ENCODE measurements around the gene C7orf33. TPM values are rescaled to one million over a fixed set of nuclear protein-coding genes. Genes with fewer than 3 reads are reported as not detected.

The C7orf33 gene
- total and polyA plus RNA-seq, 9 of the 15 experiments (the other 6 are each of a cell fraction or from before 2014, with no cell fraction given): 0.04 TPM; not detected in 8

DNA sequence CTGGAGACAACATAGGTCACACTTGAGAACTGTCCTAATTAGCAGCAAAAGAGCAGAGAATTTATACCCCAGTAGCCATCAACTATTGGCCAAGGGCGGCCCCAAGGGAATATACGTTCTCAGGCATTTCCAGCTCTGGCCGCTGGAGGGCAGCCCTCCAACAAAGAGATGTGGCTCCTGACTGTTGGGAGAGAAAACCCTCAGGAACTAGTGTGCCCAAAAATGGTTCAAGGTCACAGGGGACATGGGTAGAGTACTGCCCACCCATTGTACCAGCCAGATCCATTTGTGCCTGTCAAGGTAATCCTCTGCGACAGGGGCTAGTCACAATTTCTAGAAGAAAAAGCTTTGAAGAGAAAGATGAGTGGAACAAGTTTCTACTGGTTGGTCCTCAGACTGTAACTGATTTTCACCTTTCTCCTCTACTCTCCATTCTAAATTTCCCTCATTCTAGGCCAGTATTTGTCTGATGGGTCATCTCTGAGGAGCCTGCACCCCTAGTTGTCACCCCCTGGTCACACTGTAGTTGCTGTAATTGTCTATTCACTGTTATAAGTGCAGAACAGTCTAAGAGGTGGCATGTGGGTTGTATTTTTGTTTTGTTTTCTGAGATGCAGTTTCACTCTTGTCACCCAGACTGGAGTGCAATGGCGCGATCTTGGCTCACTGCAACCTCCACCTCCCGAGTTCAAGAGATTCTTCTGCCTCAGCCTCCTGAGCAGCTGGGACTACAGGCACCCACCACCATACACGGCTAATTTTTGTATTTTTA, 14.7 kb upstream of the C7orf33 start (continued):
- no peak for TF ChIP-seq SMAD4 (CRISPR knock-in tag; conservative IDR thresholded peaks at IDR 0.05)
- TF ChIP-seq ATF7 (IDR thresholded peaks at IDR 0.05): peak; percentile 19; the same call in 1 of the 2 replicates
- TF ChIP-seq ZKSCAN1 (IDR thresholded peaks at IDR 0.05; ENCODE audit: low read depth, low read length): 0 out of 2 replicates have a peak, but pooled peaks have one; percentile 23
- TF ChIP-seq ZNF197 (CRISPR knock-in tag; IDR thresholded peaks at IDR 0.05; ENCODE audit: low read depth): no peak
- TF ChIP-seq ZNF311 (CRISPR knock-in tag; IDR thresholded peaks at IDR 0.05): no peak
- no peak for TF ChIP-seq EWSR1 (IDR thresholded peaks at IDR 0.05; ENCODE audit: borderline replicate concordance, low read depth, partially characterized antibody)
- TF ChIP-seq, protein P1, sequence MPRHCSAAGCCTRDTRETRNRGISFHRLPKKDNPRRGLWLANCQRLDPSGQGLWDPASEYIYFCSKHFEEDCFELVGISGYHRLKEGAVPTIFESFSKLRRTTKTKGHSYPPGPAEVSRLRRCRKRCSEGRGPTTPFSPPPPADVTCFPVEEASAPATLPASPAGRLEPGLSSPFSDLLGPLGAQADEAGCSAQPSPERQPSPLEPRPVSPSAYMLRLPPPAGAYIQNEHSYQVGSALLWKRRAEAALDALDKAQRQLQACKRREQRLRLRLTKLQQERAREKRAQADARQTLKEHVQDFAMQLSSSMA (CRISPR knock-in tag; IDR thresholded peaks at IDR 0.05): no peak
- TF ChIP-seq, protein P2, sequence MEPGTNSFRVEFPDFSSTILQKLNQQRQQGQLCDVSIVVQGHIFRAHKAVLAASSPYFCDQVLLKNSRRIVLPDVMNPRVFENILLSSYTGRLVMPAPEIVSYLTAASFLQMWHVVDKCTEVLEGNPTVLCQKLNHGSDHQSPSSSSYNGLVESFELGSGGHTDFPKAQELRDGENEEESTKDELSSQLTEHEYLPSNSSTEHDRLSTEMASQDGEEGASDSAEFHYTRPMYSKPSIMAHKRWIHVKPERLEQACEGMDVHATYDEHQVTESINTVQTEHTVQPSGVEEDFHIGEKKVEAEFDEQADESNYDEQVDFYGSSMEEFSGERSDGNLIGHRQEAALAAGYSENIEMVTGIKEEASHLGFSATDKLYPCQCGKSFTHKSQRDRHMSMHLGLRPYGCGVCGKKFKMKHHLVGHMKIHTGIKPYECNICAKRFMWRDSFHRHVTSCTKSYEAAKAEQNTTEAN (CRISPR knock-in tag; IDR thresholded peaks at IDR 0.05): no peak
- no peak for TF ChIP-seq NR1H2 (CRISPR knock-in tag; IDR thresholded peaks at IDR 0.05)
- TF ChIP-seq PYGO2 (tag; IDR thresholded peaks at IDR 0.05): no peak
- TF ChIP-seq FOXO4 (CRISPR knock-in tag; IDR thresholded peaks at IDR 0.05): no peak
- 0 out of 2 replicates have a peak, but pooled peaks have one; percentile 4 for TF ChIP-seq JUND (IDR thresholded peaks at IDR 0.05; ENCODE audit: borderline replicate concordance, low read depth, low read length)
- no peak for TF ChIP-seq JUND (tag; IDR thresholded peaks at IDR 0.05; ENCODE audit: borderline replicate concordance, low read depth, low read length)
- TF ChIP-seq ARID1B (IDR thresholded peaks at IDR 0.05): no peak
- no peak for TF ChIP-seq RBM34 (IDR thresholded peaks at IDR 0.05; ENCODE audit: borderline replicate concordance, insufficient read depth, low read length)
- no peak for TF ChIP-seq USF2 (CRISPR knock-in tag; IDR thresholded peaks at IDR 0.05)
- TF ChIP-seq SRF (CRISPR knock-in tag; IDR thresholded peaks at IDR 0.05): peak in 1 of 2 experiments; percentile 81; a peak in 2 of 4 replicates
- no peak for TF ChIP-seq NR2C2 (CRISPR knock-in tag; IDR thresholded peaks at IDR 0.05)
- TF ChIP-seq NR2C2 (tag; IDR thresholded peaks at IDR 0.05): no peak
- peak in 1 of 2 experiments; percentile 47; a peak in 1 of 4 replicates for TF ChIP-seq RCOR1 (IDR thresholded peaks at IDR 0.05; ENCODE audit: borderline replicate concordance in 1 of 2, low read depth in 2 of 2, low read length in 2 of 2)
- TF ChIP-seq RHOXF2B (CRISPR knock-in tag; conservative IDR thresholded peaks at IDR 0.05): no peak
- TF ChIP-seq MITF (IDR thresholded peaks at IDR 0.05): no peak
- TF ChIP-seq STAG1 (CRISPR knock-in tag; IDR thresholded peaks at IDR 0.05; ENCODE audit: borderline replicate concordance): peak; percentile 77
